NCI-H146 treated with DMSO at 0.1 percent for 48 hours (cell line): ENCODE data around the gene CAMTA1.
"Not testable (repeated sequence)": the region's sequence is repeated elsewhere in the genome, so short reads cannot be mapped to it uniquely, and the experiment has no call there.

ENCODE experiments used
- DNase-seq: peaks from one replicate; lab custom pipeline; 2025; ENCODE audit not compliant: unreplicated experiment; lab: John Stamatoyannopoulos, UW

Gene CAMTA1

DNA sequence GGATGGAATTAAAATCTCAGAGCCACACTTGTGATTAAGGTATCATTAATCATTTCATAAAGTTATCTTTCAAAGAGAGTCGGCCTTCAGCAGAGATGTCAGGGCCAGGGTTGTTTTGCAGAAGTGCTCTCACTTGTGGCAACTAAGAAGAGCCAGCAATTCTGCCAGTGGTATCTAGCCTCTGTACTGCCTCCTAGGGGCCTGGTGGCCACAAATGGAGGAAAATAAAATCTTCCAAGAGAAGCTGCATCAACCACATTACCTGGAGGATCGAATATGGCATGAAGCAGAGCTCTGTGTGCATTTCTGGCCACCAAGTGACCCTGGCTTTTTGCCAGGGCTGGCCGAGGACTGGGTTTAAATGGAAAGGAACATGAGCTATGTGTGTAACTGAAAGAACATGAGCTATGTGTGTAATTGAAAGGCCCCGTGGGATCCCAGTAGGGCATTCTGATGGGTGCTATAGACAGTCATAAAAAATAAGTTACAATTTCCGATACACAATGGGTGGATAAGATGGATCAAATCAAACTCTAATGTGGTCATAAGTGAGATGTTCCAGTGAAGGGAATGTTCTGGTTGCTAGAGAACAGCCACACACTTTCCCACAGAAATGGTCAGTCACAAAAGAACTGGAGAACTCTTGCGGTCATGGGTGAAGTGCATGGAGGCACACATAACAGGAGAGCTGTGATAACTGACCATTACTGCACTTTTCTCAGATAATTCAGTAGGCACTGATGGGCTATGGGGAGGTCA, 335.8 kb downstream of the CAMTA1 start:
- DNase-seq: no peak

DNA sequence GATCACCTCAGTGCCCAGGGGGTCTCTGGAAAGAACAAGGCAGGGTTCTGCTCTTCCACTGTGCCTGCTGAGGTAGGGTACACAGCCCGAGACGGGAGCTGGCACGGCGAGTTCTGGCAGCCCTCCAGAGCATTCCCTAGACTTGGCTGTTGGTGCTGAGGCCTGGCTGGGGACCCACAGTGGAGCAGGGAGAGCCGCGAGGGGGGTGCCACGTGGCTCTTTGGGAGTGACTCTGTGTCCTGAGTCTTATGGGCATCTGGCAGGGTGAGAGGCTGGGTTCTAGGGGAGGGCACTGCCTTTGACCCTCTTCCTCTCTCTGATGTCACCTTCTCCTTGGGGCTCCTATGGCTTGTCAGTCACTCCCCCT, 336.4 kb downstream of the CAMTA1 start:
- DNase-seq: no peak

DNA sequence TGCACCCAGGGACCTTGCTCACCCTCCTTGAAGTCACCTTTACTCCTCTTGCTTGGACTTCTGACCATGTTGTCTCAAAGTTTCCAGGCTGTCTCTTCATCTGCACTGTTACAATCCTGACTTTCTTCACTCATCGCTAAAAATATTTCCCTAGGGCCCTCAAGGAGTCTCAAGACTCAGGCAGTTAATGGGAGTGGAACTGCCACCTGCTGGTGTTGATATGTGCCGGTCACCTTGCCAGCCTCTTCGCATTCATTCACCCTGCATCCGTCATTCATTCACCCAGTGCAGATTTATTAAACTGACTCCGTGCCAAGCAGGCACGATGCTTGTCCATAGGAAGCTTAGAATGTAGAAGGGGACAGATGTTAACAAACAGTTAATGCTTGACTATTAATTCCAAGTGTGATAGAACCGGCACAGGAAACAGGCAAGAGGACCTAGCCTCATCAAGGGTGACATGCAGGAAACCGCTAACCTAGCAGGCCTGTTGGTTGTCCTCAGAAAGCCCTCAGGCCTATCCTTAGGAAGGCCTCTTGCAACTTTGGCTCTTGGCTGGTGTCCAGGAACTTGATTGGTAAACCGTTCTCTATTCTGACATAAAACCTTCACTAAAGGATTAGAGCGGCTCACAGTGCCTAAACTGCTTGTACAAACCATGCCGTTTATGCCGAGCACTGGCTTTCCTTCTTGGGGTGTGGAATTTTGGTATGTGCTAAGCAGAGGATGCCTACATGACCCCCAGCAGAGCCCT, 342.2 kb downstream of the CAMTA1 start:
- DNase-seq: no peak

DNA sequence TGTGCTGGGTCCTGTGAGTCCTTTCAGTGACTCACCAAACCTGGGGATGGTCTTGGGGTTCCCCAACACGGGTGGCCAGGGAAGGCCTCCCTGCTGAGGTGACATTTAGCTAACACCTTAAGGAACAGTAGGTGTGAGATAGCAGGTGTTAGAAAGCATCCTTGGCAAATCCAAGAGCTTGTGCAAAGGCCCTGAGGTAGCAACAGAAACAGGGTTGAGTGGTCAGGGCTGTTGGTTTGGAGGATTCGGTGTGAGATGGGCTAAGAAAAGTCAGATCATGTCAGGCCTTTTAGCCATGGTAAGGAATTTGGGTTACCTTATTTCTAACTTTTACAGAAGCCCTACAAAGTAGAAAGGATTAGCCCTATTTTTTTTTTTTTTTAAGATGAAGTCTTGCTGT, 343.0 kb downstream of the CAMTA1 start:
- no peak for DNase-seq

DNA sequence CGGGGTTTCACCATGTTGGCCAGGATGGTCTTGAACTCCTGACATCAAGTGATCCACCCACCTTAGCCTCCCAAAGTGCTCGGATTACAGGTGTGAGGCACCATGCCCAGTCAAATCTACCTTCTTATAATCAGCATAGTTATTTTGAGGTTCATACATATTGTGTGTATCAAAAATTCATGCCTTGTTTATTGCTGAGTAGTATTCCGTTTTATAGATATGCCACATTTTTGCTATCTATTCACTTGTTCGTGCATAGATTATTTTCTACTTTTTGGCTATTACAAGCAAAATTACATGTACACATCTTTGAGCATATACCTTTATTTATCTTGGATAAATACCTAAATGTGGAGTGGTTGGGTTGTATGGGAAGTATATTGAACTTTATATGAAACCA, 344.9 kb downstream of the CAMTA1 start:
- no peak for DNase-seq

DNA sequence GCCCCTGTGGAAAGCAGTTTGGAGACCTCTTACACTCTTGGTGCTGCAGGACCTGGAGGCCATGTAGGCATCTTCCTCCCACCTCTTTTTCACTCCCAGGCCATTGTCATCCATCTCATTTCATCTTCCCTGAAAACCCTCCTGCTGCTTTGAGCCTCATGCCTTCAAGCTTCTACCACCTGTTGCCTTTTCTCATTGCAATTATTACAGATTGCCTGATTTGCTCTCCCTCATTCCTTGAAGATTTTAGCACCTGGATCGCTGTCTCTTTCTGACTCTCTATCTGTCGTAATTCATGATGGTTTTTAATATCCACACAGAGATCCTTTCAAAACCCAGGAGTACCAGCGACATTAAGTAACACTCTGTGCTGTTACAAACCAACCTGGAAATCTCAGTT, 350.2 kb downstream of the CAMTA1 start:
- DNase-seq: no peak

DNA sequence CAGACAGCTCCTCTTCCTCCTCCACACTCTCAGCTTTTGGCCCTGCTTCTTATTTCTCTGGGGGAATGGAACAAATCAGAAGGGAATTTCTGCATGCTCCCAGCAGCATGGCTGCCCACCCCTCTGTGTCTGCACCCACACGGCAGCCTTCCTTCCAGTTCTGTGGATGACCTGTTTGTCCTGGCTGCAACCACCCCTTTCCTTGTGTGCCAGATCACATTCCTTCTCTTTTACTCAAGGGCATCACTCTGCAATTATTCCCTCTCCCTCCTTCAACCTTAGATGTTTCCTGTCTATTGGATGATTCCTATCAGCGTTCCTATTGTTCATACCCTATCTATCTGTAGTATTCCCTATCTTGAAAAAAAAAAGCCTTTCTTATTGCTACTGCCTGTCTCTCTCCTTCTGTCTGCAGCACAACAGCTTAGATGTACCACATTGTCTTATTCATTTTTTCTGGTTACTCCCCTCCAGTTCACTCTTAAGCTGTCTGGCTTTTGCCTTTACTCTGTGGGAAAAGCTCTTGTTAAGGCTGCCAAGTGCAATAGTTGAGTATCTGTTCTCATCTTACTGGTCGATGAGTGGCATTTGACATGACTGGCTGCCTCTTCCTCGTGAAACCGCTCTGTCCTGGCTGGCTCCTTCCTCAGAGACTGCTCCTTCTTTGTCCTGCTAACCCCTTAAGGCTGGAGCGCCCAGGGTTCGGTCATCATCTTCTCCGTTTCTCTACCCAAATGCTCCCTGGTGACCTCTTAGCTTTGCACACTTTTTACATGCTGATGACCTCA, 351.1 kb downstream of the CAMTA1 start:
- DNase-seq: no peak

DNA sequence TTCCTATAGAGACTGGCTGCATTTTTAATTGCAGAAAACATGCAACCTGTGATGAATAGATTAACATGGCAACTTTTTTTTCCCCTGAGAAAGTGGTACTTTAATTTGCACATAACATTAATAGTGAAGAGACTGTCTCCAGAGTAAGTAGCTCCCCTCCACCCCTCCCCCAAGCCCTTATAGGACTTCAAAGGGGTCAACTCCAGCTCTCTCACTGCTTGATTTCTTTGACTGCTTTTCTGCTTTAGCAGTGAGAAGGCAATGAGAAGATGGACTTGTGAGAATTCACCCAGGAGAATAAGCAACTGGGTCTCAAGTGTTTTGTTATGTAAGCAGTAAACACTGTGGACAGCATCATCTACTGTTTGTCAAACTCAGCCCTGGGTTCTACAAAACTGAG, 355.0 kb downstream of the CAMTA1 start:
- no peak for DNase-seq

DNA sequence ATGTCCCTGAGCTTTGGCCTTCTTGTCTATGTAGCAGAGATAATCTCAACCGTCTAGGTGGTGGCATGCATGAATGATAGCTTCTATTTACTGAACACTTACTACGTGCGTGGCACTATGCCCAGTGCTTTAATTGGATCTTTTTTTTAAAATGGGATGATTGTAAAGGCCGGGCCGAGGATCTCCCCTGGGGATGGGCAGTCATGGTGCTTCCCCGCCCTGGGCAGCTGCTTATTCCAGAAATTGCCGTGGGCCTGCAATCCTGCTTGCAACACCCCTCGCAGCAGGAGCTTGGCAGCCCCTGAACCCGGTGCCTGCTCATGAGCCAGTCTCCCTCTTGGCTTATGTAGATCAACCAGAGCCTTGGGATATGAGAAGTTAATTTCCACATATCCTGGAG, 360.7 kb downstream of the CAMTA1 start:
- DNase-seq: no peak

DNA sequence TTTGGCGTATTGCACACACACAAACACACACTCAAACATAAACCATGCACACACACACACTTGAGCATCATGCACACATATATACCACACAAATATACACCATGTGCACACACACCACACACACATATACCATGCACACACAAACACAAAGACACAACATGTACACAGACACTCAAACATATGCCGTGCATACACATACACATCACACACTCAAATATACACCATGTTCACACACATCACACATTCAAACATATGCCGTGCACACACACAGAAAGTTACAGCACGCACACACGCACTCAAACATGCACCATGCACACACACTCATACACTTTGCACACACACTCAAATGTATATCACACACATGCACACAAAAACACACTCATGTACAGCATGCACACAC, 361.5 kb downstream of the CAMTA1 start:
- DNase-seq: no peak

DNA sequence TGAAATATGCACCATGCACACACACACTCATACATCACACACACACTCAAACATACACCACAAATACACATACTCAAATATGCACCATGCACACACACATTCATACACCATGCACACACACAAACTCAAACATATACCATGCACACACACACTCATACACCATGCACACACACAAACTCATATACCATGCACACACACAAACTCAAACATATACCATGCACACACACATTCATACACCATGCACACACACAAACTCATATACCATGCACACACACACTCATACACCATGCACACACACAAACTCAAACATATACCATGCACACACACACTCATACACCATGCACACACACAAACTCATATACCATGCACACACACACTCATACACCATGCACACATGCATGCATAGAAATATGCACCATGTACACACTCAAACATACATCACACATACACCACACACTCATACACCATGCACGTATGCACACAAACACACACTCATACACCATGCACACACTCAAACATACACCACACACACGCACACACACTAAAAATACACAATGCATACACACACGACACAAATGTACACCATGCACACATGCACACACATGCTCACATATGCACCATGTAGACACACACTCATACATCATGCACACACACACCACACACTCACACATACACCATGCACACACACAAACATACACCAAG, 362.5 kb downstream of the CAMTA1 start:
- not testable (repeated sequence) for DNase-seq

DNA sequence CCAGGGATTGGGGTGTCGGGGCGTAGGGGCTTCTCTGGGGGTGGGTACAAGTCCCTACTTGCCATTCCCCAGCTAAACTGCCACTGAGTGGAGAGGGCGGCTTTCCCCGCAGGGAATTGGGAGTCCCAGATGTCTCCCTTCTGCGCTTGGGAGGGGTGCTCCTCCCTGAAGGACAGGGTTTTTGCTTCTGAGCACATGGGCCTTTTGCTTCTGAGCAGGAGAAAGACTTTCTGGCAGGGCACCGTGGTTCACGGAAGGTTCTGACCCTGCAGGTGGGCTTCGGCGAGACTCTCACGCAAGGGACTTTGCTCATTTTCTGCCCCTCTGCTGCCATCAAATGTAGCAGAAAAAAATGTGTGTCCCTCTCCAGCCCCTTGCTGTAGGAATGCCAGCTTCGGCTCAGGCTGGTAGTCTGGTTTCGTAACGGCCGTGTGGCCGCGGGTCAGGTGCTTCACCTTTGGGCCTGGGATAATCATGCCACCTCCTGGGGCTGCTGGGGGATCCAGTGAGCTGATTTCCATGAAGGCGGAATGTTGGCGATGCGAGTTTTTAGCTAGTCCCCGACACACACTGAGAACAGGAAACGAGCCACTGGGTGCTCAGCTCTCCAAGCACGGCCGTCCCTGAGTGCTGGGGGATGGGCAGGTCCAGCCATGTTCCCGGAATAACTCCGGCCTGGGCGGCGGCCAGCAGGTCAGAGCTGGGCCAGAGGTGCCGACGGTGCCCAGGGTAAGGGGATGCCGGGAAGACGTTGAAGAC, 364.0 kb downstream of the CAMTA1 start:
- no peak for DNase-seq

DNA sequence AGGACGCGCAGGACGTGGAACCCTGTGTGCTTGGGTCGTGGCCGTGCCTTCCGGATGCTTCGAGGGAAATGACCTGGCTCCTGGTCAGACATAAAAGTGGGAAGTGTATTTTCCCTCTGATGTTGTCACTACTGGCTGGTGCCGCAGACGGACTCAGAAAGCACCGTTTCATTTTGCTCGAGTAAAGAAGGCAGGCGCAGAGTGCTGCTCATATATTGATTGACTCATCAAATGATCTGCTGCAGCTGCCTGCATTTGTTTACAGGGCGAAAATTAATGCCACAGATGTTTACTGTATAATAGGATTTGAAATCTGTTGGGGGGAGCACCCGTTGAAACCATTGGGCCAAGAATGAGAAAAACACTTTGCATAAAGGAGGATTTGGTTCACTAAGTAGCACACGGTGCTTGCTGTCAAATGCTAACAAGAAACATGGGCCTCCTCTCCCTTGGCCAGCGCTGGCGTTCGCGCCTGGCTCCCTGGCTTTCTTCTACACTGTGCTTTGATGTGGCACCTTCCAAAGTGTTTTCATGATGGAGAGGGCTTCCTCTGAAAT, 365.5 kb downstream of the CAMTA1 start:
- no peak for DNase-seq

DNA sequence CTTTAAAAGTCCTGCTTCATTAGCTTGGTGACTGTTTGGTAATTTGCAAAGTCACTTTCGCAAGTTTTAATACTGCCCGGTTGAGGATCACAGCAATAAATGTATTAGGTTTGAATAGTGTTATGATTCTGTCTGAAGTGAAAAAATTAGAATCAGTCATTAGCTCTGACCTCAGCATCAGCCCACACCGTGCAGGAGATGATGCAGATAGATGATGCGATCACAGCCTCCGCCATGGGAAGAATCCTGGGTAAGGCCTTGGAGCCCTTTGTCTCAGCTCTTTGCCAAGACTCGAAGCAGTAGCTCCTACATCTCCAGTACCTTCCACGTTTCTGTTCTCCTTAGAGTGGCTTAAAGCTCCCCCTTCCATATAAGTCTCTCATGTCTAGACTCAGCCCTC, 366.7 kb downstream of the CAMTA1 start:
- DNase-seq: no peak

DNA sequence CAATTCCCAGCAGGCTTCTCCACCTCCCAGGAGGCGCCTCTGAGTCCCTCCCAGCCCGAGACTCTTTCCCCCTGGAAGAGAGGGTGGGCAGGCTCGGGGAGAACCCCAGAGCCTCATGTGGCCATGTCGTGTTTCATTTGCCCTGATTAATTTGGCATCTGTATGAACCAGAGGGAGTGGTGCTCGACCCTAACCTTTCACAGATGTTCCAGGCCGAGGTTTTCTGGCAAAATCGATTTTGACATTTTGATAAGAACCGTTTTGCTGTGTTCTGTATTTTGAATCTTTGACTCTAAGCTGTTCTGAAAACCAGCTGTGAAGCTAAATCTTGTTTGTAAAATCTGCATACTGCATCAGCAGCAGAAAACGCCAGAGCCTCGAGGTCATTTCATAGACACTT, 367.4 kb downstream of the CAMTA1 start:
- no peak for DNase-seq

DNA sequence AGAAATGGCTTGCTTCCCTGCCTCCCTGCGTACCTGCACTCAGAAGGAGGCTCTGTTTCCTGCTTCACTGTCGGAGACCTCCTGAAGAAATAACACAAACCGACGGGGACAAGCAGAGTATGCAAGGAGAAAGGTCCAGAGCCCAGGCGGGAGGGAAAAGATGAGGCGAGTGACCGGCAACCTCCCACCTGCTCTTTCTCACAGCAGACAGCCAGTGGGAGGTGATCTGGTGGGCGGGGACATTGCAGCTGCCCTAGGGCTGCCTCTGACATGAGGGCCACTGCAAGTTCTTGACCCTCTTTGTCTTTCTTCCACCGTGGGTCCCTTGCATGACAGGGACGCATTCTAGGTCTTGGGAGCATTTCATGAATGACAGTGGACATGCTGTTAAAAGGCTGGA, 368.2 kb downstream of the CAMTA1 start:
- DNase-seq: no peak

DNA sequence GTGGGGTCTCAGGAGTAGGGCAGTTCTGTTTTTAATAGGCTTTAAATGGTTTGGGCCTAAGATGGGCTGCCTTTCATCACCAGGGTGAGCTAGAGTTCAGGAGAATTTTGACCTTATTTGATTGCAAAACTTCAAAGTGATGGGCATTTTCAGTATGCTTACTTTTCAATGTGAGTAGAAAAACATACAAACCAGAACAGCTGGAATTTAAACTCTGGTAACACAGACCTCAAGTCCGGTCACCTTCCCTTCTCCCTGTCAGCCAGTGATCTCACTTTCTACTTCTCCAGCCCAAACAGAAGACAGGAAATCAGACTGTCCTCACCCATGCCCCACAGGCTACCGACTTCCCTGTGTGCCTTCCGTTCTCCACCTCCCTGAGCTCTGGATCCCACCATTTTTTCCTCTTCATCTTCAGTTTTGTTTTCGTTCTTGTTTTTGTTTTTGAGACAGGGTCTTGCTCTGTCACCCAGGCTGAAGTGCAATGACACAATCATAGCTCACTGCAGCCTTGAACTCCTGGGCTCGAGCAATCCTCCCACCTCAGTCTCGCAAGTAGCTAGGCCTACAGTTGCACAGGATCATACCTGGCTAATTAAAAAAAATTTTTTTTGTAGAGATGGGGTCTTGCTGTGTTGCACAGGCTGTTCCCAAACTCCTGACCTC, 374.0 kb downstream of the CAMTA1 start:
- no peak for DNase-seq

DNA sequence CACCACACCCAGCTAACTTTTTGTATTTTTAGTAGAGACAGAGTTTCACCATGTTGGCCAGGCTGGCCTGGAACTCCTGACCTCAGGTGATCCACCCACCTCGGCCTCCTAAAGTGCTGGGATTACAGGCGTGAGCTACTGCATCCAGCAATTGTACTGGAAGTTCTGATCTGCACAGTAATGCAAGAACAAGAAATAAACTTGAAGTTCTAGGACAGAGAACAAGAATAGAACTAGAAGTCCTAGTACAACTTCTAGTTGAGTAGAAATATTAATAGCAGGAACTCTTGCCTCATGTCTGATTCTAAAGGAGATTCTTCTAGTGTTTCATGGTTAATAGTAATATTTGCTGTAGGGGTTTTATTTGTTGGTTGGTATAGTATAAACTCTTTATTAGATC, 383.3 kb downstream of the CAMTA1 start:
- not testable (repeated sequence) for DNase-seq

DNA sequence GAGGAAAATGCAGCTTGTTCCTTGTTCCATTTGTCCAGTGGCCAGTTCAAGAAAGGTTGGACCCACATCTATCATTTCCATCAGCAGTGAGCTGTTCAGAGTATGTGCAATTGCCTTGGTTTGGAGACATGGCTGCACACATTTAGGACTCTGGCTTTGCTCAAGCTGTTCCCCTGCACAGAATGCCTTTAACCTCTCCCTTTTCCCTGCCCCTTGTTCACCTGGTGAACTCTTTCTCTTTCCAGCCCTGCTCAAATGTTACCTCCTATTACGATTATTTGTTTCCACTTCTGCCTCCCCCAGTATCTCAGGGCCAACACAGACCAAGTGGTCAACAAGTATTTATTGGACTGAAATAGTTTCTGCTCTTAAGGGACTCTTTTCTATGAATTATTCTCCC, 385.9 kb downstream of the CAMTA1 start:
- no peak for DNase-seq

DNA sequence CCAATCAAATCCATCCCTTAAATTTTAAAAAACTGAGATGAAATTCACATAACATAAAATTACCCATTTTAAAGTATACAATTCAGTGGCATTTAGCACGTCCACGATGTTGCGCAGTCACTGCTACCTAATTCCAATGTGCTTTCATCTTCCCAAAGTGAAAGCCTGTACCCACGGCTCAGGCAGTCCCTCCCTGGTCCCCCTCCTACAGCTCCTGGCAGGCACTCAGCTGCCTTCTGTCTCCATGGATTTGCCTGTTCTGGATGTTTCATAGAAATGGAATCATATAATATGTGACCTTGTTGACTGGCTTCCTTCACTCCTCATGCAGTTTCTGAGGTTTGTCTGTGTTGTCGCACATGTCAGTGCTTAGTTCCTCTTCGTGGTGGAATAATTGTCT, 386.3 kb downstream of the CAMTA1 start:
- no peak for DNase-seq
